Adrenal gland (tissue), 12 donors: ENCODE results near the gene NELFCD. TPM values are rescaled to one million over a fixed set of nuclear protein-coding genes. Genes with fewer than 3 reads are reported as not detected.
A peak's percentile ranks its signal among the peaks of the same experiment; 100 is the strongest.
"Not testable (repeated sequence)": the region's sequence is repeated elsewhere in the genome, so short reads cannot be mapped to it uniquely, and the experiment has no call there.

Experiments used
- DNase-seq, 7 donors: peaks; one replicate each; pipeline ENCODE4 v3.0.0-alpha.2; 2019 to 2020
- H3K27ac ChIP-seq, 5 donors: fragments of 200-600 bp; sonication (generic) in 4 of 5; 1 replicate in 3 of 5; 2 replicates in 2 of 5; pipeline versions ENCODE4 v1.5.1 to v1.8.0; 2016 to 2020; ENCODE audit warnings: mild to moderate bottlenecking in 1 of 5
- H3K27me3 ChIP-seq: fragments of 200-600 bp; 2 replicates; pipeline ENCODE4 v1.8.0; 2021
- H3K36me3 ChIP-seq, 2 donors: fragments of 200-600 bp; replicated peaks in 1 of 2; 1 replicate in 1 of 2; 2 replicates in 1 of 2; pipeline versions ENCODE4 v1.5.1 to v1.8.0; 2018 to 2022
- H3K4me1 ChIP-seq, 2 donors: fragments of 200-600 bp; replicated peaks in 1 of 2; 1 replicate in 1 of 2; 2 replicates in 1 of 2; pipeline versions ENCODE4 v1.5.1 to v1.8.0; 2018 to 2021
- H3K4me3 ChIP-seq, 4 donors: fragments of 200-600 bp; sonication (generic) in 3 of 4; one replicate each; pipeline ENCODE4 v1.5.1; 2016 to 2018
- H3K9me3 ChIP-seq, 3 donors: fragments of 200-600 bp; sonication (generic) in 1 of 3; replicated peaks in 1 of 3; 1 replicate in 2 of 3; 2 replicates in 1 of 3; pipeline versions ENCODE4 v1.5.1 to v1.8.0; 2016 to 2021
- POLR2A ChIP-seq, 2 donors: fragments of 450-650 bp; IDR thresholded peaks; one replicate each; pipeline ENCODE4 v1.6.1; 2017; ENCODE audit warnings: antibody characterized with exemption in 2 of 2, mild to moderate bottlenecking in 2 of 2, moderate library complexity in 1 of 2
- WGBS, 4 donors: extraction: QIAGEN DNeasy Blood & Tissue Kit in 2 of 4; methylation state at CpG; one replicate each; pipeline versions ENCODE4 v1.1.5 to v1.1.7; 2013 to 2017; 5-methylcytosine and 5-hydroxymethylcytosine counted together
- intact Hi-C, 2 donors: fragments of 100-400 bp; cut with DNase I; formaldehyde crosslinking; loops; one replicate each; pipeline versions ENCODE4 v1.14.1 to v1.15.0; 2022 to 2023
- polyA plus RNA-seq, 3 donors: library from polyadenylated mRNA; stranded (reverse); fragments of 200-250 nt in 2 of 3; fragments of 350-450 nt in 1 of 3; fragmentation: Illumina TruSeq in 1 of 3; extraction: RNeasy Lipid Tissue Mini Kit (QIAGEN cat#74804) in 1 of 3; gene quantifications; one replicate each; pipeline ENCODE4 v1.2.3, GENCODE V29; 2013 to 2014
- total RNA-seq, 9 donors: library from RNA; depleted of rRNA in 4 of 9; stranded (reverse); fragments of >200 nt in 4 of 9; fragments of 120-200 nt in 1 of 9; fragmentation: NEBNext Ultra II Directional in 1 of 9; extraction: Animal tissue kit (Norgen Biotek cat#: 25700) in 1 of 9; gene quantifications; one replicate each; pipeline versions ENCODE4 v1.1.0 to v1.2.4, GENCODE V29; 2013 to 2023
- TF ChIP-seq, protein P1 (sequence below), 6 experiments: fragments of 450-650 bp in 4 of 6; fragments of 200-600 bp in 2 of 6; sonication (generic) in 1 of 6; IDR thresholded peaks; 1 replicate in 5 of 6; 2 replicates in 1 of 6; pipeline versions ENCODE4 v1.5.1 to v1.8.0; 2016 to 2021; ENCODE audit warnings: antibody characterized with exemption in 6 of 6, mild to moderate bottlenecking in 2 of 6, moderate library complexity in 1 of 6
- donor health status: healthy with polysubstance abuse.
- donor health status: Bipolar disorder and iron deficiency.
- donor health status: DM: yes; HTN: yes; CAD: no.
- donor health status: DM: no; HTN: no; CAD: no.
- donor health status: DM: no; HTN: no; CAD: no.
- donor health status: DM: yes; HTN: yes; CAD: no.

Gene NELFCD
- total and polyA plus RNA-seq, 12 donors, result 47.1 to 107 (median 75.0) TPM

- H3K4me1 ChIP-seq, result peaks cover 4 to 21% of the 10 kb centered on the region in 2 donors
- peak in 2 of 7 donors; percentile 1 to 47 for DNase-seq
- no peaks in the 10 kb centered on the region for H3K27me3 ChIP-seq
- H3K27ac ChIP-seq, result no peak overlapping the region
- no peaks in the 10 kb centered on the region for H3K9me3 ChIP-seq
- 86 to 92% (median 87%) methylated on average over 12 of the region's 12 CpGs for WGBS, 4 donors
- H3K4me3 ChIP-seq, result peak overlapping the region in 1 of 4 donors; percentile 99
- H3K36me3 ChIP-seq, result peaks cover 0 to 16% of the 10 kb centered on the region in 2 donors
- no peak for TF ChIP-seq POLR2A (IDR thresholded peaks at IDR 0.05)
- TF ChIP-seq, protein P1, sequence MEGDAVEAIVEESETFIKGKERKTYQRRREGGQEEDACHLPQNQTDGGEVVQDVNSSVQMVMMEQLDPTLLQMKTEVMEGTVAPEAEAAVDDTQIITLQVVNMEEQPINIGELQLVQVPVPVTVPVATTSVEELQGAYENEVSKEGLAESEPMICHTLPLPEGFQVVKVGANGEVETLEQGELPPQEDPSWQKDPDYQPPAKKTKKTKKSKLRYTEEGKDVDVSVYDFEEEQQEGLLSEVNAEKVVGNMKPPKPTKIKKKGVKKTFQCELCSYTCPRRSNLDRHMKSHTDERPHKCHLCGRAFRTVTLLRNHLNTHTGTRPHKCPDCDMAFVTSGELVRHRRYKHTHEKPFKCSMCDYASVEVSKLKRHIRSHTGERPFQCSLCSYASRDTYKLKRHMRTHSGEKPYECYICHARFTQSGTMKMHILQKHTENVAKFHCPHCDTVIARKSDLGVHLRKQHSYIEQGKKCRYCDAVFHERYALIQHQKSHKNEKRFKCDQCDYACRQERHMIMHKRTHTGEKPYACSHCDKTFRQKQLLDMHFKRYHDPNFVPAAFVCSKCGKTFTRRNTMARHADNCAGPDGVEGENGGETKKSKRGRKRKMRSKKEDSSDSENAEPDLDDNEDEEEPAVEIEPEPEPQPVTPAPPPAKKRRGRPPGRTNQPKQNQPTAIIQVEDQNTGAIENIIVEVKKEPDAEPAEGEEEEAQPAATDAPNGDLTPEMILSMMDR (IDR thresholded peaks at IDR 0.05), result no peak
- intact Hi-C loops, result loop anchor here (5.0 to 10.0 kb wide), 3 partner anchors 52 to 108 kb away; partner anchors contain the start of gene ATP5F1E (in 1 of the 2)
Observed at GRCh38 chr20:58982406-58983114, 1.5 kb downstream of the NELFCD start.

GRCh38 chr20:58983115-58983468, 2.0 kb downstream of the NELFCD start:
- DNase-seq, result peak in 2 of 7 donors; percentile 11 to 35
- intact Hi-C loops, result loop anchor here (5.0 to 10.0 kb wide), 3 partner anchors 52 to 108 kb away; partner anchors contain the start of gene ATP5F1E (in 1 of the 2)

DNA sequence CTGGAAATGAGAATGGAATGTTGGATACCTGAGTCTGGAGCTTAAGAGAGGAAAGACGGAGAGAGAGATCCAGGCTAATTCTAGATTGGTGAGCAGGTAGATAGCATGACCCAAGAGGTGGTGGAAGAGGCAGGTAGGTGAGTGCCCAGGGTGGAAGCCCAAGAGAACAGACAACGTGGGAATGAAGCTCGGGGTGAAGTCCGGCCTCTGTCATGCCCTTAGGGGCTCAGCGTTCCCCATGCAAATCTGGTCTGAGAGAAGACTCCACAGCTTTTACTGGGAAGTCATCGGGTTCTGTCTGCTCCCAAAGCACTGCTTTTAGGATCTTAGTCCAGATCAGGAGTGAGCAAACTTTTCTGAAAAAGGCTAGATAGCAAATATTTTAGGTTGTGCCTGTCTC, 3.6 kb downstream of the NELFCD start:
- Histone ChIP-seq H3K9me3 (no peaks in the 10 kb centered on the region), H3K36me3 (peaks cover 0 to 38% of the 10 kb centered on the region in 2 donors), H3K27me3 (no peaks in the 10 kb centered on the region), H3K4me3 (no peak overlapping the region), H3K4me1 (peaks cover 4 to 21% of the 10 kb centered on the region in 2 donors), H3K27ac (no peak overlapping the region)
- 86 to 92% (median 88%) methylated on average over 6 of the region's 6 CpGs for WGBS, 4 donors
- no peak for TF ChIP-seq POLR2A (IDR thresholded peaks at IDR 0.05)
- TF ChIP-seq, protein P1 (IDR thresholded peaks at IDR 0.05), result no peak
- intact Hi-C loops, result loop anchor here (5.0 to 10.0 kb wide), 3 partner anchors 50 to 110 kb away; partner anchors contain the start of gene ATP5F1E (in 1 of the 2)
- DNase-seq, result peak in 3 of 7 donors; percentile 11 to 43 (median 13)

More at GRCh38 chr20:58983115-58983468, 2.0 kb downstream of the NELFCD start:
- WGBS, 4 donors, result 91 to 97% (median 96%) methylated on average over 11 to 12 of the region's 12 CpGs
- peaks cover 4 to 21% of the 10 kb centered on the region in 2 donors for H3K4me1 ChIP-seq
- H3K4me3 ChIP-seq, H3K27ac ChIP-seq, H3K27me3 ChIP-seq, H3K9me3 ChIP-seq: not testable (repeated sequence)
- H3K36me3 ChIP-seq, result peaks cover 0 to 22% of the 10 kb centered on the region in 2 donors

- Histone ChIP-seq H3K27ac (no peak overlapping the region), H3K9me3 (no peaks in the 10 kb centered on the region), H3K36me3 (peaks cover 0 to 47% of the 10 kb centered on the region in 2 donors), H3K27me3 (no peaks in the 10 kb centered on the region), H3K4me3 (no peak overlapping the region), H3K4me1 (peaks cover 4 to 21% of the 10 kb centered on the region in 2 donors)
- WGBS, 4 donors, result 79 to 95% (median 87%) methylated on average over 5 of the region's 5 CpGs
- peak in 3 of 7 donors; percentile 6 to 17 (median 16) for DNase-seq
- TF ChIP-seq, protein P1 (IDR thresholded peaks at IDR 0.05), result no peak
- TF ChIP-seq POLR2A (IDR thresholded peaks at IDR 0.05), result no peak
- intact Hi-C loops, result loop anchor here (10.0 kb wide), 2 partner anchors 49 to 111 kb away; partner anchors contain the start of gene ATP5F1E (in 1 of the 2)
Observed at GRCh38 chr20:58985656-58986055, 4.6 kb downstream of the NELFCD start.
